GM18519 (cell line): ENCODE measurements around the gene LONRF2.

Experiments used
- ATAC-seq: cut with Tn5 transposase; IDR thresholded peaks from one replicate; pipeline ENCODE4 v1.9.1; 2021; ENCODE audit warnings: mild to moderate bottlenecking, moderate library complexity; ENCODE audit not compliant: unreplicated experiment, low FRiP score

LONRF2 gene

DNA sequence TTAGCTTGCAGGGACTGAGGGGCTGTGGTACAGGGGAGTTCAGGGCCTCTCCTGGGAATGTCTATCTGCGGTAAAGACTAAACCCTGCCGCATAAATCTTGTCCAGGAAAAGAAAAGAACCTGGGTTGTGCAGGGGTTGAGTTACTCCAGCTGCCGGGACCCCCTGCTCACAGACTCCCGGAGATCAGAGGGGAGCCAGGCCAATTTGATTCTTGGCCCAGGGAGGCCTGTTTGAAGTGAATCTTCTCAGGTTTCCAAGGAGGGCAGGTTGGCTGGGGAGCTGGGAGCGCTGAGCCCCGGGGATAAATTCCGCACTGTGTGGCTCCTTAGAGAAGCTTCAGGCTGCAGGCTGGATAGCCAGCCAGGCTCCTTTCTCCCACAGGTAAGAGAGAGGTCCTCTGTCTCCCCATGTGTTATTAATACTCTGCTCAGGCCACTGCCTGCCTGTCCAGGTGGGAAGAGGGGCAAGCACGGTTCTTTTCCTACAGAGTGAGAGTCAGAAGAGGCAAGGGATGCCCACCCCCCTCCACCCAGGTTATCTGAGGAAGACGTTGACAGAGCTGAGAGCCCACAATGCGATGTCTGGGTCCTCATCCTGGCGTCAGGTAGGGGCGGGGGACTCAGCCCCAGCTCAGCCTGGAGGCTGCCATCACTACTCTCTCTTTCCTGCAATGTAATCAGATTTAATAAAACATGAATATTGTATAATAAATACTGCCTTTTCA, 82.7 kb downstream of the LONRF2 start:
- no peak for ATAC-seq

DNA sequence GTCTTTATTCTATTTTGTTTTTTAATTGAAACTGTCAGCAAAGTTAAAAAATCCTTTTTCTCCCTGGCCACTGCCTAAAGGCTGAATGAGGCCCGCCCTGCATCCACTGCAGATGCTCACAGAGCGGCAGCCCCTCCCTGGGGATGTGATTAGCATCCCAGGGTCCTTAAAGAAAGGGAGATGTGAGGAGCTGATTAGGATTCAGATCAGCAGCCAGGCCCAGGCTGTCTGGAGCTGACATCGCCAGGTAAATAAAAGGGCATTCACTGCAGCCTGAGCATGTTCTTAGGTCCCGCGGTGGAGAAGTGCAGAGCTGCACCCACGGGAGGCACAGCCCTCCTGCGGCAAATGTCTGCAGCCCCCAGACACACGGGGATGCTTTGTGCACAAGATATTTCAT, 83.8 kb downstream of the LONRF2 start:
- ATAC-seq, result no peak

DNA sequence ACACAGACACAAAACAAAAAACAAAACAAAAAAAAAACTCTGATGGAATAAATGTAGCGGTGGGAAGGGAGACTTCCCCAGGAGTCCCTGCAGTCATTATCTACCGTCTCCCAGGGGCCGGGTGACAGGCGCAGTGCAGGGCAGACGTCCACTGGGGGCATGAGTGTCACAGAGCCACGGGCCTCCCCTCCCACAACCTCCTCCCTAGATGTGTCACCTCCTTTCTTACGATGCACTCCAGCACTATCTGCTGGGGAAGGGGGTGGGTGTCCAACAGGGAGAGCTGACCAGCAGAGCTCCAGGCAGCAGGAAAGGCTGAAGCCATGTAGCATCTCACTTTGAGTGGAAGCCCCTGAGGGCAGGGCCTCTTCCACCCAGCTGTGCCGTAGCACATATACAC, 84.5 kb downstream of the LONRF2 start:
- no peak for ATAC-seq

DNA sequence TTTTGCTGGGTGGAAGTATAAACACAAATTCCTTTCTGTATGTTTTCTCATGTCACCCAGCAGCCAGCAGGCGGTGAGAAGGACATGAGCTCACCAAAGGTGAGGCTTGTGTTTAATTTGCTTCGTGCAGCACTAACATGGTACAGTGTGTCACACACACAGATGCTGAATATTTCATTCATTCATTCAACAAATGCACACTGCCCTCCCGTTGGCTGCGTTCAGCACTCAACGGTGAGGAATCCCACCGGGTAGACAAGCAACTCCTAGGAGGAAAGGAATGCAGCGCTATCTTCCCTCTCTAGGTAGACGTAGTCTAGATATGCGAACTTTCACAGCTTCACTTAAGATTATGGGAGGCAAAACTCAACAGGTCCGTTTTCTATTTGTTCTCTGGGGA, 85.1 kb downstream of the LONRF2 start:
- ATAC-seq, result no peak

DNA sequence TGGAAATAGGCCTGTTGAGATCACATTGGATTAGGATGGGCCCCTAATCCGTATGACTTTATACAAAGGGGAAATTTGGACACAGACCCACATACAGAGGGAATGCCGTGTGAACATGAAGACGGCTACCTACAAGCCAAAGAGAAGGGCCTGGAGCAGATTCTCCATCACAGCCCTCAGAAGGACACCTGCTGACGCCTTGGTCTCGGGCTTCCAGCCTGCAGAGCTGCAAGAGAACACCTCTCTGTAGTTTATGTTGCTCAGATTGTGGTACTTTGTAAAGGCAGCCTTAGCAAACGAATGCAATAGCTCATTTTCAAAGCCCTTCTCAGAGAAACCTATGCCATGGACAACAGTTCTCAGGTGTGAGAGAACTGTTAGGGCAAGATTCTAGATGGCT, 86.1 kb downstream of the LONRF2 start:
- no peak for ATAC-seq

DNA sequence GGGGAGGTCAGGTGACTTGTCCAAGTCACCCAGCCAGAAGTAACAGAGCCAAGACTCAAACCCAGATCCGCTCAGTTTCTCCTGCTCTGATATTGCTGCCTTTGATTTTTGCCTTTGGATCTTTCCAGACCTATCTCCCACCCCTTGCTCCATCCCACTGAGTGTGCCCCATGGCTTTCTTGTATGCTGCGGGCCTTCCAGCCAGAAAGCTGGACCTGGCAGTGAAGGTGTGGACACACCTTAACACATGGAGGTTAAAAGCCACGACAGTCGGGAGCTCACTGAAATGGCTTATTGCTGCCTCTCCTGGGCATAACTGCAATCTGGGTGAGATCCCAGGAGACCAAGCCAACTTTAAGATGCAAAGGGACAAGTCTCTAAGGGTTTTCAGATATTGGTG, 86.7 kb downstream of the LONRF2 start:
- ATAC-seq, result no peak

DNA sequence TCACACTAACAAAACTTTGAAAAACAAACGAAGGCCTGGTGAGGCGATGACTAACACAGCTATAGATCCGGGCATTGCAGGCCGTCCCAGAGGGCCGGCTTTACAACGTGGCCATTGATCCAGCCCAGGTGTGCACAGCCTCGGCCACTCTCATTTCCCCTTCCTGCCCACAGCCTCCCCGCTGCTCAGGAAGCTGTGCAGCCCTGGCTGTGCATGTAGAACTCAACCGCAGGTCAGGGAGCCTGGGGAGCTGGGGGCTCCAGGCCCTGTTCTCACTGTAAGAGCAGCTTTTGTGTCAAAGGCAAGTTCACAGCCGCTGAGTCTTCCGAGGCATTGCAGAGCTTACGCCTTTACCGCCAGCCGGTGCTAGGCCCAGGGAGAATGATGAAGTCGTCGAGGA, 87.2 kb downstream of the LONRF2 start:
- peak; percentile 75 for ATAC-seq

DNA sequence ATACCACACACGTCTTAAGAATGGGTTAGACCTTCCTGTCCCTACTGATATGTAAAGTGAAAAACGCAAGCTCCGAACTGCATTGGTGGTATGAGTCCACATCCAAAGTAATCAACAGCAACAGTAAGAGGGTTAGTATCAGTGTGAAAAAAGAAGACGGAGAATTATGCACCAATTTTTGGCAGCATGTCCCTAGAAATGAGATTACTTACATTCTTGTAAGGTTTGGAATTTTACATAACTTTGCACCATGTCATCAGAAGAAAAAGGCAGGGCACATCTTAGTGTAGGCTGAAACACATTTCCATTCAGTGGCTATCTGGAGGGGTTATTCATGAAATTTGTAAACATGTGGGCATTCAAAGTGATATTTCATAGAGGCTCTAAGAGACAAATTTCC, 88.2 kb downstream of the LONRF2 start:
- no peak for ATAC-seq

DNA sequence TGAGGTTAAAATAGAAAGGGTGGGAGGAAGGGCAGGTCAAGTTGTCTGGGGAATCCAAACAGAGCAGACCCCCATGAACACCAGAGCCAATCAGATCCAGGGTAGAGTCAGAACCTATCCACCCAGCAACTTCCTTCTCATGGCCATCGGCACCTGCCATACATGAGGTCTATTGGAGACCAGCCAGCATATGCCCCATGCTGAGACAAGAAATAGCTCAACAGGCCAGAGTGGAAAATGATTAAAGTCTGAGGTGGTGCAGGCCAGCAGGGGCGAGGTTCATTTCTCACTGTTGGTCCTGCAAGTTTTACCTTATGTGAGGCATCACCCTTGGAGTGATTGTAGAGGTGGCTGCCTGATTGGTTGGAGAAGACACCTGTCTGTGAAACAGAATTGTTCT, 89.2 kb downstream of the LONRF2 start:
- no peak for ATAC-seq

DNA sequence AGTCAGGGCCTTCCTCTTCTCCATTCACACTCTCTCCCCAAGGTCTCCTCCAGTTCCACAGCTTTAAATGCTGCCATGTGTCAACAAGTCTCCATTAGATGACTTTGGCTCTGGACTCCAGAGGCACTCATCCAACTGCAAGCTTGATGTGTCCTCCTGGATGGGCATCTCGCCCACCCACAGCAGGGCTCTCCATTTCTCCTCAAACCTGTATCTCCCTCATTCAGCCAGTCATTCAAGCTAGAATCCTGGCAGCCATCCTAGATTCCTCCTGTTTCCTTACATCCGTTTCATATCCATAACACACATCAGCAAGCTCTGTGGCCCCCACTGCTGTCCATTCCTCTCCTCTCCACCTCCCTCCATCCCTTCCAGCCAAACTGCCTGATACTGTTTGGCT, 91.5 kb downstream of the LONRF2 start:
- no peak for ATAC-seq

DNA sequence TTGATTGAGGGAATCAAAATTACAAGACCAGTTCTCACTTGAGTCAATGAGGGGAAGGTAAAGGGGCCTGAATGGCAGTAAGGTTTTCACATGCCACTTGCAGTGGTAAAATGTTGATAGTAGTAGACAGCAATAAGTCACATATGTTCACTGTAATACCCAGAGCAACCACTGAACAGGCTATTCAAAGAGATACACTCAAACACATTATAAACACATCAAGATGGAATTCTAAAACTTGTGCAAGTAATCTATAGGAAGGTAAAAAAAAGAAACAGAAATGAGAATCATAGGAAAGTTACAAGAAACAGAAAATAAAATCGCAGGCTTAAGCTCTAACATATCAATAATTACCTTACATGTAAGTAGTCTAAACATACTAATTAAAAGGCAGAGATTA, 93.3 kb downstream of the LONRF2 start:
- no peak for ATAC-seq

DNA sequence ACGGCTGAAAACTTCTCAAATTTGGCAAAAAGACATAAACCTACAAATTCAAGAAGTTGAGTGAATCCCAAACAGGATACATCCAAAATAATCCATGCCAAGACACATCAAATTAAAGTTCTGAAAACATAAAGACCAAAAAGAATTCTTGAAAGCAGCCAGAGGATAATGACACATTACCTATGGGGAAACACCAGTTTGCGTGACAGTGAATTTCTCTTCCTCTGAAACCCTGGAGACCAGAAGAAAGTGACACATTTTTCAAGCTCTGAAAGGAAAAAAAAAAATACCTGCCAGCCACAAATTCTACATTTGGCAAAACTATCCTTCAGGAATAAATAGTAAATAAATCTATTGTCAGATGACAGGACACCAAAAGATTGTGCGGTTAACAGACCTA, 93.9 kb downstream of the LONRF2 start:
- ATAC-seq, result no peak

DNA sequence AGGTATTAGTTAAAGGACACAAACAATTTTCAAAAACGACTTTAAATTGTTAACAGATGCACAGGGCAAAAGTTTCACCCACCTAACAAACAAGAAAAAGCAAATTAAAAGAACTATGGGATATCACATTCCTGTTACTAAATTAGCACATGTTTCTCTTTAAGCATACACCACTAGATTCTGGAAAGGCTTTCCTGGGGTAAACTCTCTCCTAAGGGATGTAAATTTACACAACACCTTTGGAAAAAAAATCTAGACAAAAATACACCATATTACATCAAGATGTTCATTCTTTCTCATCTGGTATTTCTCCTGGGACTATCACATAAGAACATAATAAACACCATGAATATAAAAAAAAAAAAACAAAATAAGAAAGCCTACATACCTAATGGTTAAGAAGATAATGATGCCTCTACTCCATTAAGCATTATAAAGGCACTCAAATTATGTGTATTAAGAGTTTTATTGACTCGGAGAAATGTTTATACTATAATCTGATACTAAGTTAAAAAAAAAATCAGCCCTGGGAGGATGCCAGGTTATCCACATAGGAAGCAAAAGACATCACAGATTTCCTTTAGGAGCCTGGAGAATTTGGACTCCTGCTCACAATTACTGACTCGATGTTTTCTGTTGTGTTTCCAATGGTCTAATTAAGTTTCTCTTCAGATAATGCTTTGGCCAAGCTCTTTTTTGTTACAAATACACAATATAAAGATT, 97.2 kb downstream of the LONRF2 start:
- no peak for ATAC-seq

DNA sequence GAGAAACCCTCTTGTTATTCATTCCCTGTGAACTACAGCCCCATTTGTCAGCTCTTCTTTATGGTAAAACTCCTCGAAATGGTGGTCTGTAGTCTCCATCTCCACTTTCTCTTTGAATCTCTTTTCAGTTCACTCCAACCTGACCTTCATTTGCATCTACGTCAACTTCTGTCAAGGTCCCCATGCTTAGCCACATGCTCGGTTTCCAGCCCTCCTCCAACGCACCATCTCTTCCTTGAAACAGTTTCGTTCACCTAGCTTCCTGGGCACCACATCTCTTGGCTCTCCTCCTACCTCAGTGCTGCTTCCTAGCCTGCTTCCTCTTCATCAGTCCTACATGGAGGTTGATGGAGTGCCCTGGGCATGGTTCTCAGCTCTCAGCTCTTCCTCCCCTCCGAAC, 98.8 kb downstream of the LONRF2 start:
- ATAC-seq, result no peak
